Measurements from ENCODE around the gene CLOCK.
A peak's percentile ranks its signal among the peaks of the same experiment; 100 is the strongest.

CLOCK gene

DNA sequence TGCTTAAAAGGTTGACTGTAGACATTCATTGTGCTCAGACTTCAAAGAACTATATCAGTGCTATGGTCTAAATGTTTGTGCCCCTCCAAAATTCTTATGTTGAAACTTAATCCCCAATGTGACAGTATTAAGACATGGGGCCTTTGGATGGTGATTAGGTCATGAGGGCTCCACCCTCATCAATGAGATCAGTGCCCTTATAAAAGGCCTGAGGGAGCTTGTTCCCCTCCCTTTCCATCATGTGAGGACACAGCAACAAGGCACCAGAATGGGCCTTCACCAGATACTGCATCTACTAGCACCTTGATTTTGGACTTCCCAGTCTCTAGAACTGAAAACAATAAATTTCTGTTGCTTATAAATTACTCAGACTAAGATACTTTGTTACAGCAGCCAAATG lies 28.3 kb downstream of the CLOCK start:
- H3K36me3 ChIP-seq (ENCODE audit: control insufficient read depth, insufficient read depth, low read length) = no peaks in the 10 kb centered on the region
- no peaks in the 10 kb centered on the region for H3K27me3 ChIP-seq (ENCODE audit: insufficient read depth, low read length, poor library complexity)
- H3K18ac ChIP-seq (ENCODE audit: low read length) = no peak overlapping the region
- no peak for DNase-seq
- H3K4me1 ChIP-seq (ENCODE audit: control insufficient read depth, low read depth, low read length) = peaks cover 4% of the 10 kb centered on the region
- H3K4me3 ChIP-seq (ENCODE audit: low read length) = no peak overlapping the region
- no peak overlapping the region for H4K8ac ChIP-seq (ENCODE audit: low read depth, low read length)
- H3K23ac ChIP-seq (ENCODE audit: low read length) = no peak overlapping the region
- peaks cover 11% of the 10 kb centered on the region for H3K79me2 ChIP-seq (ENCODE audit: control insufficient read depth, insufficient read depth, low read length)
- H3K9ac ChIP-seq (ENCODE audit: low read length) = no peak overlapping the region
- no peak overlapping the region for H3K4me2 ChIP-seq (ENCODE audit: low read length)
- no peak overlapping the region for H2BK5ac ChIP-seq (ENCODE audit: low read length)
- H3K4ac ChIP-seq (ENCODE audit: low read depth, low read length) = no peak overlapping the region
- H2BK15ac ChIP-seq (replicated peaks; ENCODE audit: low read depth) = no peak overlapping the region
- no peak overlapping the region for H2AK5ac ChIP-seq (ENCODE audit: low read length)
- no peak overlapping the region for H3K56ac ChIP-seq (ENCODE audit: low read length)
- H2BK120ac ChIP-seq (ENCODE audit: low read depth, low read length) = no peak overlapping the region
- no peak overlapping the region for H4K5ac ChIP-seq (ENCODE audit: low read length)
- no peak overlapping the region for H3K27ac ChIP-seq (ENCODE audit: low read depth, low read length)
- H3K79me1 ChIP-seq (ENCODE audit: low read length) = no peaks in the 10 kb centered on the region

DNA sequence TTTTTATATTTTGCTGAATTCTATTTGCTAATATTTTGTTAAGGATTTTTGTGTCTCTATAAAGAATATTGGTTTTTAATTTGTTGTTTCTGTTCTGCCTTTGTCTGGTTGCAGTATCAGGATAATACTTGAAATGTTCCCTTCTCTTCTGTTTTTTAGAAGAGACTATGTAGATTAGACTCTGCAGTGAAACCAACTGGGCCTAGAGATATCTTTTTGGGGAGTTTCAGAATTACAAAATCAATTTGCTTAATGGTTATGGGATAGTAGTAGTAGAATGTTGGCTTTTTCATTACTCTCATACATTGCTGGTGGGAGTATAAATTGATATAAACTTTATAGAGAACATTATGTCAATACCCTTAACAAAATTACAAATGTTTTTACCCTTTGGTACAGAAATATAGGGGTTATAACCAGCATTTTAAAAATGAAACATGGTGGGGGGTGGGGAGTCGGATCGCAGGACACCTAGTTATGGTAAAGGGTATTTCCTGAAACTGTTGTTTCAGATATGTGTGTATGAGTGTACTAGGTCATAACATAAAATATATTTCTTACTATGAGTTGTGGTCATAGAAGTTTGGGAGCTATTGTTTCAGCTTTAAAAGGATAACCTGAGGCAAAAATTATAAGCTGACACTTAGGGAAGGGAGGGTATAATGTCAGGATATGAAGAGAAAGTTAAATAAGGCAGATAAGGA lies 29.0 kb downstream of the CLOCK start:
- no peak overlapping the region for H2BK5ac ChIP-seq (ENCODE audit: low read length)
- H2AK5ac ChIP-seq (ENCODE audit: low read length) = no peak overlapping the region
- no peak overlapping the region for H4K8ac ChIP-seq (ENCODE audit: low read depth, low read length)
- no peak overlapping the region for H3K27ac ChIP-seq (ENCODE audit: low read depth, low read length)
- no peak overlapping the region for H3K4ac ChIP-seq (ENCODE audit: low read depth, low read length)
- peaks cover 4% of the 10 kb centered on the region for H3K4me1 ChIP-seq (ENCODE audit: control insufficient read depth, low read depth, low read length)
- no peak for DNase-seq
- no peak overlapping the region for H3K4me3 ChIP-seq (ENCODE audit: low read length)
- no peak overlapping the region for H2BK120ac ChIP-seq (ENCODE audit: low read depth, low read length)
- no peak overlapping the region for H3K56ac ChIP-seq (ENCODE audit: low read length)
- WGBS (ENCODE audit: extremely low coverage, insufficient coverage, low lambda C conversion rate) = no CpG with 5 or more reads among the region's 2 CpGs
- H3K9ac ChIP-seq (ENCODE audit: low read length) = no peak overlapping the region
- H3K79me2 ChIP-seq (ENCODE audit: control insufficient read depth, insufficient read depth, low read length) = peaks cover 9% of the 10 kb centered on the region
- H3K18ac ChIP-seq (ENCODE audit: low read length) = no peak overlapping the region
- no peaks in the 10 kb centered on the region for H3K79me1 ChIP-seq (ENCODE audit: low read length)
- no peak overlapping the region for H3K23ac ChIP-seq (ENCODE audit: low read length)
- no peaks in the 10 kb centered on the region for H3K27me3 ChIP-seq (ENCODE audit: insufficient read depth, low read length, poor library complexity)
- no peak overlapping the region for H2BK15ac ChIP-seq (replicated peaks; ENCODE audit: low read depth)
- no peak overlapping the region for H4K5ac ChIP-seq (ENCODE audit: low read length)
- H3K36me3 ChIP-seq (ENCODE audit: control insufficient read depth, insufficient read depth, low read length) = no peaks in the 10 kb centered on the region
- H3K4me2 ChIP-seq (ENCODE audit: low read length) = no peak overlapping the region

DNA sequence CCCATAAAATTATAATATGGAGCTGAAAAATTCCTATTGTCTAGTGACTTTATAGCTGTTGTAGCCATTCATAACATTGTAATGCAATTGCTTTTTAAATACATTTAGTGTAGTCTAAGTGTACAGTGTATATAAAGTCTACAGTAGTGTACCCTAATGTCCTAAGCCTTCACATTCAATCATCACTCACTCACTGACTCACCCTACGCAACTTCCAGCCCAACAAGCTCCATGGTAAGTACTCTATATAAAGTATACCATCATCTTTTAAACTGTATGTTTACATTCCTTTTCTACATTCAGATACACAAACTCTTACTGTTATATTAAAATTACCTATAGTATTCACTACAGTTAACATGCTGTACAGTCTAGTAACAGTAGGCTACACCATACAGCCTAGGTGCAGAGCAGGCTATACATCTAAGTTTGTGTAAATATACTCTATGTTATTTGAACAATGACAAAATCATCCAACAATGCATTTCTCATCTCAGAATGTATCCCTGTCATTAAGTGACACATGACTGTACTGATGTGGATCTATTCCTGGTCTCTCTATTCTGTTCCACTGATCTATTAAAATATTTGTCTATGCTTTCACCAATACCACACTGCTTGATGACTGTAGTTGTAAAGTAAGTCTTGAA lies 33.7 kb downstream of the CLOCK start:
- no peak overlapping the region for H3K4me2 ChIP-seq (ENCODE audit: low read length)
- H3K27ac ChIP-seq (ENCODE audit: low read depth, low read length) = no peak overlapping the region
- H3K27me3 ChIP-seq (ENCODE audit: insufficient read depth, low read length, poor library complexity) = no peaks in the 10 kb centered on the region
- H3K23ac ChIP-seq (ENCODE audit: low read length) = no peak overlapping the region
- H3K4me1 ChIP-seq (ENCODE audit: control insufficient read depth, low read depth, low read length) = no peaks in the 10 kb centered on the region
- H3K79me1 ChIP-seq (ENCODE audit: low read length) = peaks cover 2% of the 10 kb centered on the region
- no peak overlapping the region for H2AK5ac ChIP-seq (ENCODE audit: low read length)
- no CpG with 5 or more reads among the region's 1 CpG for WGBS (ENCODE audit: extremely low coverage, insufficient coverage, low lambda C conversion rate)
- H2BK5ac ChIP-seq (ENCODE audit: low read length) = no peak overlapping the region
- H3K18ac ChIP-seq (ENCODE audit: low read length) = no peak overlapping the region
- no peak for DNase-seq
- H3K56ac ChIP-seq (ENCODE audit: low read length) = no peak overlapping the region
- no peaks in the 10 kb centered on the region for H3K36me3 ChIP-seq (ENCODE audit: control insufficient read depth, insufficient read depth, low read length)
- no peak overlapping the region for H3K4me3 ChIP-seq (ENCODE audit: low read length)
- no peaks in the 10 kb centered on the region for H3K79me2 ChIP-seq (ENCODE audit: control insufficient read depth, insufficient read depth, low read length)
- no peak overlapping the region for H3K9ac ChIP-seq (ENCODE audit: low read length)
- no peak overlapping the region for H2BK15ac ChIP-seq (replicated peaks; ENCODE audit: low read depth)
- no peak overlapping the region for H4K5ac ChIP-seq (ENCODE audit: low read length)
- no peak overlapping the region for H2BK120ac ChIP-seq (ENCODE audit: low read depth, low read length)
- H4K8ac ChIP-seq (ENCODE audit: low read depth, low read length) = no peak overlapping the region
- no peak overlapping the region for H3K4ac ChIP-seq (ENCODE audit: low read depth, low read length)

DNA sequence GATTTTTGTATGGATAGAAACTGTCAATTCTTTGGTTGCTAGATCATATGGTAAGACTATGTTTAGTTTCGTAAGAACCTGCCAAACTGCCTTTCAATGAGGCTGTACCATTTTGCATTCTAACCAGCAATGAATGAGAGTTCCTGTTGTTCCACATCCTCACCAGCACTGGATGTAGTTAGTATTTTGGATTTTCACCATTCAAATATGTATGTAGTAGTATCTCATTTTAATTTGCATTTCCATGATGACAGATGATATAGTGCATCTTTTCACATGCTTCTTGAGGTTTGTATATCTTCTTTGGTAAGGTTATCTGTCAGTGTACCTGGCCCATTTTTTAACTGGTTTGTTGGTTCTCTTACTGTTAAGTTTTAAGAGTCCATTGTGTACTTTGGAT lies 34.6 kb downstream of the CLOCK start:
- no peak overlapping the region for H4K5ac ChIP-seq (ENCODE audit: low read length)
- no peak overlapping the region for H2AK5ac ChIP-seq (ENCODE audit: low read length)
- no peaks in the 10 kb centered on the region for H3K79me2 ChIP-seq (ENCODE audit: control insufficient read depth, insufficient read depth, low read length)
- no peak overlapping the region for H3K56ac ChIP-seq (ENCODE audit: low read length)
- no peaks in the 10 kb centered on the region for H3K4me1 ChIP-seq (ENCODE audit: control insufficient read depth, low read depth, low read length)
- H3K4ac ChIP-seq (ENCODE audit: low read depth, low read length) = no peak overlapping the region
- no peaks in the 10 kb centered on the region for H3K36me3 ChIP-seq (ENCODE audit: control insufficient read depth, insufficient read depth, low read length)
- DNase-seq = no peak
- H3K9ac ChIP-seq (ENCODE audit: low read length) = no peak overlapping the region
- no peak overlapping the region for H3K18ac ChIP-seq (ENCODE audit: low read length)
- H3K23ac ChIP-seq (ENCODE audit: low read length) = no peak overlapping the region
- H2BK5ac ChIP-seq (ENCODE audit: low read length) = no peak overlapping the region
- H3K27ac ChIP-seq (ENCODE audit: low read depth, low read length) = no peak overlapping the region
- WGBS (ENCODE audit: extremely low coverage, insufficient coverage, low lambda C conversion rate) = no CpG with 5 or more reads among the region's 1 CpG
- no peak overlapping the region for H2BK120ac ChIP-seq (ENCODE audit: low read depth, low read length)
- peaks cover 2% of the 10 kb centered on the region for H3K79me1 ChIP-seq (ENCODE audit: low read length)
- H4K8ac ChIP-seq (ENCODE audit: low read depth, low read length) = no peak overlapping the region
- no peak overlapping the region for H2BK15ac ChIP-seq (replicated peaks; ENCODE audit: low read depth)
- no peaks in the 10 kb centered on the region for H3K27me3 ChIP-seq (ENCODE audit: insufficient read depth, low read length, poor library complexity)
- H3K4me2 ChIP-seq (ENCODE audit: low read length) = no peak overlapping the region
- no peak overlapping the region for H3K4me3 ChIP-seq (ENCODE audit: low read length)

DNA sequence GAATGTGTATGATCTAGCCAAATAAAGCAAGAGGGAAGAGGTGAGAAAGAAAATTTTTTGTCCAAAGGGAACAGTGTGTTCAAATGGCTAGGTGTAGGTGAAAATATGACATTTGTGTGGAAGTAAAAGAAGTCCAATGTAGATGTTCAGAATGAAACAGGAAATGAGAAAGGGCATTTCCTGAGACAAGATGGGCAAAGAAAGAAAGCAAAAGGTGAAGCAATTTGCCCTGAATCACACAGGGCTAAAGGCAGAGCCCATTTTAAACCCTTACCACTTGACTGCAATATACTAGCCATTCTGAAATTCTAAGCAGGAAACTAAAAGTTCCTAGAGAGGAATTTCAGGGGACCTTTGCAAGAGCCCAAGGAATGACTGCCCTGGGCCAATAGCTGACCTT lies 36.0 kb downstream of the CLOCK start:
- no peak overlapping the region for H3K23ac ChIP-seq (ENCODE audit: low read length)
- no peak overlapping the region for H3K4ac ChIP-seq (ENCODE audit: low read depth, low read length)
- no peak overlapping the region for H3K18ac ChIP-seq (ENCODE audit: low read length)
- H3K27me3 ChIP-seq (ENCODE audit: insufficient read depth, low read length, poor library complexity) = no peaks in the 10 kb centered on the region
- H2BK5ac ChIP-seq (ENCODE audit: low read length) = no peak overlapping the region
- H3K27ac ChIP-seq (ENCODE audit: low read depth, low read length) = no peak overlapping the region
- peaks cover 2% of the 10 kb centered on the region for H3K79me1 ChIP-seq (ENCODE audit: low read length)
- H3K79me2 ChIP-seq (ENCODE audit: control insufficient read depth, insufficient read depth, low read length) = no peaks in the 10 kb centered on the region
- no peak overlapping the region for H4K5ac ChIP-seq (ENCODE audit: low read length)
- H3K4me1 ChIP-seq (ENCODE audit: control insufficient read depth, low read depth, low read length) = no peaks in the 10 kb centered on the region
- H2BK120ac ChIP-seq (ENCODE audit: low read depth, low read length) = no peak overlapping the region
- no peak overlapping the region for H2AK5ac ChIP-seq (ENCODE audit: low read length)
- H3K36me3 ChIP-seq (ENCODE audit: control insufficient read depth, insufficient read depth, low read length) = no peaks in the 10 kb centered on the region
- no peak overlapping the region for H4K8ac ChIP-seq (ENCODE audit: low read depth, low read length)
- DNase-seq = no peak
- H3K4me3 ChIP-seq (ENCODE audit: low read length) = no peak overlapping the region
- H3K9ac ChIP-seq (ENCODE audit: low read length) = no peak overlapping the region
- H3K4me2 ChIP-seq (ENCODE audit: low read length) = no peak overlapping the region
- no peak overlapping the region for H3K56ac ChIP-seq (ENCODE audit: low read length)
- no peak overlapping the region for H2BK15ac ChIP-seq (replicated peaks; ENCODE audit: low read depth)

DNA sequence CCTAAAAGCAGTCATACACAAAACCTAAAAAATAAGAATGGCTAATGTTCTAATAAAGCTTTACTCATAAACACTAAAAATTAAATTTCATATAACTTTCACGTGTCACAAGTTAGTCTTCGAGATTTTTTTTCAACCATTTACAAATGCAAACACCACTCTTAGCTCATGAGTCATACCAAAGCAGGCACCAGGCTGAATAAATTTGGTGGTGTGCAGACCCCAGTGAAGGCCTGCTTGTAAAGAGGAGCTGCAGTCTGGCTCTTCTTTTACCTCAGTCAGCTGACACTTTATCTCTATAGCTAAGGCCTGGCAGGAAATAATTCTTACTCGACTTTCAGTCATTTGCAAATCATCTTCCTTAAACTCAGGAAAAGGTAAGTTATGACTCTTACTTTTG lies 37.4 kb downstream of the CLOCK start:
- no peak overlapping the region for H3K4ac ChIP-seq (ENCODE audit: low read depth, low read length)
- peaks cover 2% of the 10 kb centered on the region for H3K79me1 ChIP-seq (ENCODE audit: low read length)
- no peak overlapping the region for H3K23ac ChIP-seq (ENCODE audit: low read length)
- H2BK5ac ChIP-seq (ENCODE audit: low read length) = no peak overlapping the region
- no peak overlapping the region for H4K8ac ChIP-seq (ENCODE audit: low read depth, low read length)
- no peak overlapping the region for H2AK5ac ChIP-seq (ENCODE audit: low read length)
- H3K27ac ChIP-seq (ENCODE audit: low read depth, low read length) = no peak overlapping the region
- H3K4me2 ChIP-seq (ENCODE audit: low read length) = no peak overlapping the region
- no peak overlapping the region for H2BK15ac ChIP-seq (replicated peaks; ENCODE audit: low read depth)
- H3K18ac ChIP-seq (ENCODE audit: low read length) = no peak overlapping the region
- no peak overlapping the region for H4K5ac ChIP-seq (ENCODE audit: low read length)
- H3K4me3 ChIP-seq (ENCODE audit: low read length) = no peak overlapping the region
- no peaks in the 10 kb centered on the region for H3K36me3 ChIP-seq (ENCODE audit: control insufficient read depth, insufficient read depth, low read length)
- H3K79me2 ChIP-seq (ENCODE audit: control insufficient read depth, insufficient read depth, low read length) = no peaks in the 10 kb centered on the region
- no peaks in the 10 kb centered on the region for H3K4me1 ChIP-seq (ENCODE audit: control insufficient read depth, low read depth, low read length)
- no peak overlapping the region for H3K9ac ChIP-seq (ENCODE audit: low read length)
- H3K27me3 ChIP-seq (ENCODE audit: insufficient read depth, low read length, poor library complexity) = no peaks in the 10 kb centered on the region
- H3K56ac ChIP-seq (ENCODE audit: low read length) = no peak overlapping the region
- DNase-seq = peak; percentile 29
- WGBS (ENCODE audit: extremely low coverage, insufficient coverage, low lambda C conversion rate) = 100% methylated on average over 2 of the region's 3 CpGs
- no peak overlapping the region for H2BK120ac ChIP-seq (ENCODE audit: low read depth, low read length)

All from mesendoderm (in vitro differentiated cells).